NCI-H1105 (cell line): Measurements from ENCODE around the gene MBD2.

Experiments
- DNase-seq: peaks from one replicate; lab custom pipeline; 2025; lab: John Stamatoyannopoulos, UW

The MBD2 gene

DNA sequence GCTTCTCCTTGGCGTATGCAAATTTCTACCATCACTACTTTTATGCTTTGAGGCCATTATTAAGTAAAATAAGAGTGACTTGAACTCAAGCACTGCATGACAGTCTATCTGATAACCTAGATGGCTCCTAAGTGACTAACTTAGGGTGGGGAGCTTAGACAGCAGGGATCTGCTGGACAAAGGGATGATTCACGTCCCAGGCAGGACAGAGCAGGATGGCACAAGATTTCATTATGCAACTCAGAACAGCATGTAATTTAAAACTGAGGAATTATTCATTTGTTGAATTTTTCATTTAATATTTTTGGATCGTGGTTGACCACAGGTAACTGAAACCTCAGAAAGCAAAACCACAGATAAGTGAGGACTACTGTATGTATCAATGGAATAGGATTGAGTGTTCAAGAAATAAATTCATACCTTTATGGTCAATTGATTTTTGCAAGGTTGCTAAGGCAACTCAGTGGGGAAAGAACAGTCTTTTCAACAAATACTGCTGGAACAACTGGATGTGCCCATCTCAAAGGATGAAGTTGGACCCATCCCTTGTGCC lies 115.3 kb downstream of the MBD2 start:
- DNase-seq: no peak

- no peak for DNase-seq
Measured at GRCh38 chr18:54102123-54102522, 122.3 kb downstream of the MBD2 start.
